Mesenchymal stem cell (in vitro differentiated cells and primary cell): ENCODE measurements around the gene UBE2QL1.

Experiments
- DNase-seq: peaks from one replicate; pipeline ENCODE4 v3.0.0-alpha.2; 2013
- H2AFZ ChIP-seq: one replicate; pipeline ENCODE4 v1.6.1; 2013; ENCODE audit warnings: low read depth, mild to moderate bottlenecking, control low read depth, inconsistent platforms, low read length, moderate library complexity
- H2AK5ac ChIP-seq: 2 replicates; pipeline ENCODE4 v1.6.1; 2013; ENCODE audit warnings: low read length, moderate library complexity, mild to moderate bottlenecking, inconsistent platforms; ENCODE audit not compliant: severe bottlenecking
- H2BK120ac ChIP-seq: one replicate; pipeline ENCODE4 v1.6.1; 2013; ENCODE audit warnings: low read depth, mild to moderate bottlenecking, inconsistent platforms, low read length, moderate library complexity
- H2BK12ac ChIP-seq, 2 experiments: one replicate each; pipeline ENCODE4 v1.6.1; 2013; ENCODE audit warnings: inconsistent platforms in 2 of 2, low read length in 2 of 2, mild to moderate bottlenecking in 2 of 2, moderate library complexity in 2 of 2, control low read depth in 1 of 2
- H2BK15ac ChIP-seq: one replicate; pipeline ENCODE4 v1.6.1; 2013; ENCODE audit warnings: mild to moderate bottlenecking, low read depth, inconsistent platforms; ENCODE audit not compliant: poor library complexity, severe bottlenecking
- H2BK5ac ChIP-seq: 2 replicates; pipeline ENCODE4 v1.6.1; 2013; ENCODE audit warnings: low read depth, mild to moderate bottlenecking, low read length, control low read depth, inconsistent platforms; ENCODE audit not compliant: poor library complexity, severe bottlenecking
- H3K14ac ChIP-seq, 2 experiments: one replicate each; pipeline ENCODE4 v1.6.1; 2013; ENCODE audit warnings: inconsistent platforms in 2 of 2, low read length in 2 of 2, control low read depth in 1 of 2, mild to moderate bottlenecking in 1 of 2, moderate library complexity in 1 of 2
- H3K18ac ChIP-seq, 2 experiments: one replicate each; pipeline ENCODE4 v1.6.1; 2013; ENCODE audit warnings: inconsistent platforms in 2 of 2, low read length in 2 of 2, control low read depth in 1 of 2, low read depth in 1 of 2, mild to moderate bottlenecking in 1 of 2
- H3K23ac ChIP-seq, 2 experiments: one replicate each; pipeline ENCODE4 v1.6.1; 2013; ENCODE audit warnings: inconsistent platforms in 2 of 2, low read length in 2 of 2, mild to moderate bottlenecking in 2 of 2, moderate library complexity in 2 of 2, control low read depth in 1 of 2
- H3K27ac ChIP-seq: 2 replicates; pipeline ENCODE4 v1.5.1; 2013; ENCODE audit warnings: mild to moderate bottlenecking, moderate library complexity, low read length, control low read depth, inconsistent platforms; ENCODE audit not compliant: poor library complexity, severe bottlenecking
- H3K27me3 ChIP-seq, 2 experiments: 2 replicates each; pipeline versions ENCODE4 v1.6.1 to v1.7.0; 2013; ENCODE audit warnings: low read length in 2 of 2, mild to moderate bottlenecking in 2 of 2, moderate library complexity in 2 of 2, control low read depth in 1 of 2, inconsistent platforms in 1 of 2; ENCODE audit not compliant: control insufficient read depth in 1 of 2, insufficient read depth in 1 of 2
- H3K36me3 ChIP-seq, 2 experiments: 2 replicates each; pipeline versions ENCODE4 v1.6.1 to v1.7.0; 2013; ENCODE audit warnings: low read length in 2 of 2, control low read depth in 1 of 2, inconsistent platforms in 1 of 2, low read depth in 1 of 2, mild to moderate bottlenecking in 1 of 2; ENCODE audit not compliant: insufficient read depth in 2 of 2, control insufficient read depth in 1 of 2
- H3K4ac ChIP-seq, 2 experiments: one replicate each; pipeline ENCODE4 v1.6.1; 2013; ENCODE audit warnings: inconsistent platforms in 2 of 2, low read length in 2 of 2, mild to moderate bottlenecking in 2 of 2, moderate library complexity in 2 of 2, control low read depth in 1 of 2, low read depth in 1 of 2
- H3K4me1 ChIP-seq: 2 replicates; pipeline ENCODE4 v1.6.1; 2013; ENCODE audit warnings: low read depth, low read length, control low read depth; ENCODE audit not compliant: control insufficient read depth, insufficient read depth
- H3K4me2 ChIP-seq: 2 replicates; pipeline ENCODE4 v1.6.1; 2013; ENCODE audit warnings: low read length, mild to moderate bottlenecking, inconsistent platforms; ENCODE audit not compliant: poor library complexity, severe bottlenecking
- H3K4me3 ChIP-seq, 2 experiments: 2 replicates each; pipeline versions ENCODE4 v1.5.1 to v1.7.0; 2013; ENCODE audit warnings: low read length in 2 of 2, mild to moderate bottlenecking in 2 of 2, control low read depth in 1 of 2, low read depth in 1 of 2; ENCODE audit not compliant: insufficient read depth in 1 of 2
- H3K79me1 ChIP-seq: replicated peaks from 2 replicates; pipeline ENCODE4 v1.6.1; 2013; ENCODE audit warnings: mild to moderate bottlenecking, control low read depth, low read length, inconsistent platforms; ENCODE audit not compliant: poor library complexity, severe bottlenecking
- H3K9ac ChIP-seq: 2 replicates; pipeline ENCODE4 v1.7.0; 2013; ENCODE audit warnings: mild to moderate bottlenecking, low read length, moderate library complexity
- H3K9me3 ChIP-seq: 2 replicates; pipeline ENCODE4 v1.7.0; 2013; ENCODE audit warnings: mild to moderate bottlenecking, low read length; ENCODE audit not compliant: control insufficient read depth
- H4K8ac ChIP-seq: one replicate; pipeline ENCODE4 v1.6.1; 2013; ENCODE audit warnings: inconsistent platforms, mild to moderate bottlenecking, low read length, moderate library complexity
- H4K91ac ChIP-seq: one replicate; pipeline ENCODE4 v1.6.1; 2013; ENCODE audit warnings: mild to moderate bottlenecking, low read length, inconsistent platforms
- WGBS: methylation state at CpG from one replicate; pipeline ENCODE4 v1.1.7; 2013; ENCODE audit warnings: mixed read lengths; 5-methylcytosine and 5-hydroxymethylcytosine counted together

UBE2QL1 gene

DNA sequence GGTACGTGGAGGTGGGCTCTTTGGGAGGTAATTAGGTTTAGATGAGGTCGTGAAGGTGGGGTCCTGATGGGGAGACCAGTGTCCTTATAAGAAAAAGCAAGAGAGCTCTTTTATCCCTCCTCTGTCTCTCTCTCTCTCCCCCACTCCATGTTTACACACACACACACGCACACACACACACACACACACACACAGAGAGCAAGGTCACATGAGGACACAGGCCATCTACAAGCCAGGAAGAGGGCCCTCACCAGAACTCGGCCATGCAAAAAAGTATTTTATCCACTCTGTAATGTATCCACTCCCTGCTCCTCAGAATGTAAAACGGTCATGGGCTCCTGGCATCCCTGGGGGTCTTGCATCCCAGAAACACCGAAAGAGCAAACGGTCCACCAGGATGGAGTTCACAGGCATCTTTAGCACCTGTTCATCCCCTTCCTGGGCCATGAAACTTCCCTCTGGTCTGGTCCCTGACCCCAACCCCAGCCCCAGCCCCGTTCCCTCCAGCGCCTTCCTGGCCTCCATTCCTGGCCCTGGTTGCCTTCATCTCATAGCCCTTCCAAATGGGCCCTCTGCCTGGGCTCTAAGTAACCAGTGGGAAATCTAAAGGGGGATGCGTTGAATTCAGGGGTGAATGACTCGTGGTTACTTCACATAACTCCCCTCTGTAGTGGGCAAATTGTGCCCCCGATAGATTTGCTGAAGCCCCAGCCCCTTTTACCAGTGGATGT, 95.3 kb downstream of the UBE2QL1 start:
- Histone ChIP-seq H2BK12ac (no peak overlapping the region), H3K27ac (no peak overlapping the region), H2AK5ac (no peak overlapping the region), H2BK120ac (no peak overlapping the region), H2BK5ac (no peak overlapping the region), H3K79me1 (no peaks in the 10 kb centered on the region), H3K9me3 (no peaks in the 10 kb centered on the region), H4K91ac (no peak overlapping the region), H2BK15ac (no peak overlapping the region), H3K4ac (no peak overlapping the region), H3K14ac (no peak overlapping the region), H3K36me3 (no peaks in the 10 kb centered on the region), H3K9ac (no peak overlapping the region), H3K4me1 (no peaks in the 10 kb centered on the region), H4K8ac (no peak overlapping the region), H2AFZ (no peak overlapping the region), H3K27me3 (no peaks in the 10 kb centered on the region), H3K18ac (no peak overlapping the region), H3K4me3 (no peak overlapping the region), H3K23ac (no peak overlapping the region), H3K4me2 (no peak overlapping the region)
- no peak for DNase-seq
- 69% methylated on average over 11 of the region's 12 CpGs for whole genome bisulfite sequencing
